ENCODE data around the gene MRGPRE. TPM values are rescaled to one million over a fixed set of nuclear protein-coding genes. Genes with fewer than 3 reads are reported as not detected.
"Not testable (repeated sequence)": the region's sequence is repeated elsewhere in the genome, so short reads cannot be mapped to it uniquely, and the experiment has no call there.

MRGPRE gene, protein sequence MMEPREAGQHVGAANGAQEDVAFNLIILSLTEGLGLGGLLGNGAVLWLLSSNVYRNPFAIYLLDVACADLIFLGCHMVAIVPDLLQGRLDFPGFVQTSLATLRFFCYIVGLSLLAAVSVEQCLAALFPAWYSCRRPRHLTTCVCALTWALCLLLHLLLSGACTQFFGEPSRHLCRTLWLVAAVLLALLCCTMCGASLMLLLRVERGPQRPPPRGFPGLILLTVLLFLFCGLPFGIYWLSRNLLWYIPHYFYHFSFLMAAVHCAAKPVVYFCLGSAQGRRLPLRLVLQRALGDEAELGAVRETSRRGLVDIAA
- not detected for total RNA-seq

DNA sequence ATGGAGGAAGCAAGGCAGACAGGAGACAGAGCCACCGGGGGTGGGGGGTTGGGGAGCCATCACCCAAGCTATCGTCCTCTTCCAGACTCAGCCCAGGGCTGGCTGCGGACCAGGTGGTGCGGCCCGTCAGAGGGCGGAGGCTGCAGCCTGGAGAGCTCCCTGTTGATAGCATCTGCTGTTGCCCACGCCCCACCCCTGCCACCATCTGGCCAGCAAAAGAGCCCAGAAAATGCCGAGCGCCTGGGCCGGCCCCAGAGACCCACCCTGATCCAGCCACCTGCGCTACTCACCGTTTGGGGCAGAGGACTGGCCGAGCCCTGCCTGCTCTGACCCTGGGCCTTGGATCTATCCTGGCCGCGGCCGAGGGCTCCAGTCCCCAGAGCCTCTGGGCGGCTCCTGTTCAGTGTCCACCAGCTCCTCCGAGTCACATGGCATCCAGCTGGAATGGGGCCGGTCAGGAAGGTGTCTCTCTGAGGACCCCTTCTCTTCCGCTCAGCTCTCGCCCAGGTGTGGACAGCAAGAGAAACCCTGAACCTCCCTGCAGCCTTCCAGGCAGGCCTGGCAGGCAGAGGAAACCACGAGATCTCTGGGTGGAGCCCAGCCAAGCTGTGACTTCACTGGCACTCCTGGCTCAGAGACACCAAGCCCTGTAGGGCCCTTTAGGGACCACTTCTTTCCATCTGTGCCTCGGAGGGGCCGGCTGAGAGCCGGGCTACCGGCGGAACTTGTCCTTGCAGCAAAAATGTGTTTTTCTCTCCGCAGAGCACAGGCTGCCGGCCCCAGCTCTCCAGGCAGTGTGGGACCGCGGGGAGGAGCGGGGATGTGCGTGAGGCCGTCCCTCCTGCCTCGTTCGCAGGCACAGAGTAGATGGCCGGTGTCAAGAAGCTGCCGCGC is at the start of gene MRGPRE:
MRGPRE (minus strand) TSS at position 567 of the 894 bp plus-strand sequence. CDS start 3,618 bp downstream, outside the sequence.
- Histone ChIP-seq H3K36me3 (no peaks in the 10 kb centered on the region), H3K4me3 (peak within 1 kb of the TSS in 1 of 2 donors; percentile 56), H3K27ac (no peak within 1 kb of the TSS), H3K27me3 (no peaks in the 10 kb centered on the region), H3K9me3 (no peaks in the 10 kb centered on the region), H3K4me1 (no peaks in the 10 kb centered on the region)
- intact Hi-C loops (cut with DNase I): no loop called here
- DNase-seq (ENCODE audit: low spot score in 2 of 2): peak in 1 of 2 donors; percentile 62
- TF ChIP-seq, protein P1, sequence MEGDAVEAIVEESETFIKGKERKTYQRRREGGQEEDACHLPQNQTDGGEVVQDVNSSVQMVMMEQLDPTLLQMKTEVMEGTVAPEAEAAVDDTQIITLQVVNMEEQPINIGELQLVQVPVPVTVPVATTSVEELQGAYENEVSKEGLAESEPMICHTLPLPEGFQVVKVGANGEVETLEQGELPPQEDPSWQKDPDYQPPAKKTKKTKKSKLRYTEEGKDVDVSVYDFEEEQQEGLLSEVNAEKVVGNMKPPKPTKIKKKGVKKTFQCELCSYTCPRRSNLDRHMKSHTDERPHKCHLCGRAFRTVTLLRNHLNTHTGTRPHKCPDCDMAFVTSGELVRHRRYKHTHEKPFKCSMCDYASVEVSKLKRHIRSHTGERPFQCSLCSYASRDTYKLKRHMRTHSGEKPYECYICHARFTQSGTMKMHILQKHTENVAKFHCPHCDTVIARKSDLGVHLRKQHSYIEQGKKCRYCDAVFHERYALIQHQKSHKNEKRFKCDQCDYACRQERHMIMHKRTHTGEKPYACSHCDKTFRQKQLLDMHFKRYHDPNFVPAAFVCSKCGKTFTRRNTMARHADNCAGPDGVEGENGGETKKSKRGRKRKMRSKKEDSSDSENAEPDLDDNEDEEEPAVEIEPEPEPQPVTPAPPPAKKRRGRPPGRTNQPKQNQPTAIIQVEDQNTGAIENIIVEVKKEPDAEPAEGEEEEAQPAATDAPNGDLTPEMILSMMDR (IDR thresholded peaks at IDR 0.05): no peak

DNA sequence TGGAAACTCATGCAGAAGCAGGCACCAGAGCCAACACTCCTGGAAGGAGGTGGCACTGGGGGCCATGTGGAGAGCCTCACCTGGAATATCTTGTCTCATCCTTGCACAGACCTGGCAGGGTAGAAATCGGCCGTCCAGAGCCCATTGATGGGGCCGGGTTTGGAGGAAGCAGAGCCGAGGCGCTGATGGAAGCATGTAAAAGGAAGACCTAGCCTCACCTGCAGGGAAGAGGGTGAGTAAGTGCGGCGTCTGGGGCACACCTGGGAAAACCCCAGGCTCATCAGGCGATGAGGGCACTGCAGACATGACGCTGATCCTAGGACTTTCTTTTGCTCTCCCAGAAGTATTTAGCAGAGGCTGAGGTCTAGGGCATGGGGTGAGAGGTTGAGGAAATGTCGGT is 48.9 kb upstream of the MRGPRE start:
- H3K4me3 ChIP-seq; H3K27me3 ChIP-seq; H3K4me1 ChIP-seq; H3K27ac ChIP-seq; H3K9me3 ChIP-seq; H3K36me3 ChIP-seq; intact Hi-C loops (cut with DNase I); DNase-seq (ENCODE audit: low spot score in 2 of 2): not testable (repeated sequence)

DNA sequence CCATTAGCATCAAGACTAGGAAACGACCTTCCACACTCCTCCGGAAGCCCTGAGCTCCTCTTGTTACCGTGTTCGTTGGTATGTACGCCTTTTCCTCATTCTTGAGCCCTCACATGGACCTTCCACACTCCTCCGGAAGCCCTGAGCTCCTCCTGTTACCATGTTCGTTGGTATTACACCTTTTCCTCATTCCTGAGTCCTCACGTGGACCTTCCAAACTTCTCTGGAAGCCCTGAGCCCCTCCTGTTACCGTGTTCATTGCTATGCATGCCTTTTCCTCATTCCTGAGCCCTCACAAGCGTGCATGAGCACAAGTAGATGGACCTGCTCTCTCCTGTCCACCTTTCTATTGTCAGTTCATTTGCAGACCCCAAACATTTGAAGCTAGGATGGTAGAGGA is 48.4 kb upstream of the MRGPRE start:
- H3K4me3 ChIP-seq; H3K27me3 ChIP-seq; H3K27ac ChIP-seq; H3K9me3 ChIP-seq; DNase-seq (ENCODE audit: low spot score in 2 of 2); intact Hi-C loops (cut with DNase I); H3K36me3 ChIP-seq; H3K4me1 ChIP-seq: not testable (repeated sequence)

DNA sequence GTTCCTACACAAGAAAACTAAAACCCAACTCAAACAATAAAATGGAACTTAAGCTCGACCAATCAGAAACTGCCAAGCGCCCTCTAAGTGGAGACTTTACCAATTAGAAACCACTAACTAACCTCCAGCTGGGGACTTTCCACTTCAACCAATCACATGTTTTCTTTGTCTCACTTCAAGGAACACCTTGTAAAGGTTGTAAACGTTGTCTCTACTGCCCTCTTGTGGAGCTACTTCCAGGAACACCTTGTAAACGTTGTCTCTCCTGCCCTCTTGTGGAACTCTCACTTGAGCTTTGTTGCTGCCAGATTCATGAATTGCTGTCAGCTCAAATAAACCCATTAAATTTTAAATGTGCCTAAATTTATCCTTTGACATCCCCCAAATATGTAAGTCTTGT is 46.7 kb upstream of the MRGPRE start:
- H3K27me3 ChIP-seq; H3K9me3 ChIP-seq; intact Hi-C loops (cut with DNase I); DNase-seq (ENCODE audit: low spot score in 2 of 2); H3K36me3 ChIP-seq; H3K4me3 ChIP-seq; H3K4me1 ChIP-seq; H3K27ac ChIP-seq: not testable (repeated sequence)

DNA sequence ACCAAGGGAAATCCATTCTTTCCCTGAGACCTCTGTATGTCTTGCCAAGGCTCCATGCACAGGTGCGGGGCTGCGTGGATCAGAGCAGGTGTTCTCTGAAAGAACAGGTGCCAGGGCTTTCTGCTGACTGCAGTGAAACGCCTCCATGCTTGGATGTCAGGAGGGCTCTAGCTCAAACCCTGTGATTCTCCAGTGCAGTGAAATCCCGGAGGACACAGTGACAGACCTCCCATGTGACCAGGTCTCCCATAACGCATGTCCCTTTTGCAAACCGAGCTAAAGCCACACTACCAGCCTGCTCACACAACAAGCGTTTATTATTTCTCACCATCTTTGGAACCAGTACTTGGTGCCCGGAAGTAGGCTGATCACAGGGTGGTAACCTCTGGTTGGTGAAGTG is 41.4 kb upstream of the MRGPRE start:
- H3K27me3 ChIP-seq; intact Hi-C loops (cut with DNase I); H3K4me3 ChIP-seq; H3K36me3 ChIP-seq; H3K27ac ChIP-seq; H3K9me3 ChIP-seq; H3K4me1 ChIP-seq; DNase-seq (ENCODE audit: low spot score in 2 of 2): not testable (repeated sequence)

DNA sequence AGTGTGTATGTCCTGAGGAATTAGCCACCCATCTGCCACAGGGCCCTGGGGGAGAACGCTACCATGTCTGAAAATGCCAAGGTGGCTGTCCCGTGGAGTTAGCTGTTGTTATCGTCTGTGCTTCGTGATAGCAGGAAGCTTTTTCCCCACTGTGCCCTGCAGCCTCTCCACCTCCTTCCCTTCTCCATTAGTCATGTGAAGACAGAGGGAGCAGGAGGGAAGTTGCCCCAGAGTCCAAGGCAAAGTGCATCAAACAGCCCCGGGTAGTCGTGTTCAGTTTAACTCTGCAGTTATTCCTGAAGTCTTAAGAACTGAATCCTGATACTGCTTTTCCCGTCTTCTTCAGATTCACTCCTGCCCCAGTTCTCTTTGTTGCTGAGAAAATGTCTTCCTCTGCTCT is 30.3 kb upstream of the MRGPRE start:
- H3K9me3 ChIP-seq; intact Hi-C loops (cut with DNase I); H3K27ac ChIP-seq; H3K27me3 ChIP-seq; DNase-seq (ENCODE audit: low spot score in 2 of 2); H3K4me1 ChIP-seq; H3K4me3 ChIP-seq; H3K36me3 ChIP-seq: not testable (repeated sequence)

DNA sequence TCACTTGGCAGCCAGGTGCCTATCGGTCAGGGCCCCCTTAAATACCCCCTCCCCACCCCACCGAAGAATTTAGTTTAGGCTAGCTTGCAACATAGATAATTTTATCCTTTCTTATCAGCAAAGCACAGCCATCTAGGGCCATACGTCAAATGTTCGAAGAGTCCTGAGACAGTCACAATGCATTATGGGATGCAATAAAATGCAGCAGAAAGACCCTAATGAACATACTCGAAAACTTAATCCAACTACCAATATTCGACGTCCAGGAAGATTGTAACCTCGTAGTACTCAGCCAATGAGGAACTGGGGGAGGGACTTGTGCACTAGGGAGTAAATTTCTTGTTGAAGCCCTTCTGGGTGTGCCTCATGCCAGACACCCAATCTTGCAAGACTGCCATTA is 29.6 kb upstream of the MRGPRE start:
- H3K27ac ChIP-seq; H3K36me3 ChIP-seq; H3K9me3 ChIP-seq; DNase-seq (ENCODE audit: low spot score in 2 of 2); intact Hi-C loops (cut with DNase I); H3K4me3 ChIP-seq; H3K4me1 ChIP-seq; H3K27me3 ChIP-seq: not testable (repeated sequence)

DNA sequence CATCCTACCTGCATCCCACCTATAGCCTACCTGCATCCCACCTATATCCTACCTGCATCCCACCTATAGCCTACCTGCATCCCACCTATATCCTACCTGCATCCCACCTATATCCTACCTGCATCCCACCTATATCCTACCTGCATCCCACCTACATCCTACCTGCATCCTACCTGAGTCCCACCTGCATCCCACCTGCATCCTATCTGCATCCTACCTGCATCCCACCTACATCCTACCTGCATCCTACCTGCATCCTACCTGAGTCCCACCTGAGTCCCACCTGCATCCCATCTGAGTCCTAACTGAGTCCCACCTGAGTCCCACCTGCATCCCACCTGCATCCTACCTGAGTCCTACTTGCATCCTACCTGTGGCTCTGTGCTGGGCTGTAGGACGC is 25.3 kb upstream of the MRGPRE start:
- H3K4me3 ChIP-seq; H3K4me1 ChIP-seq; H3K27me3 ChIP-seq; intact Hi-C loops (cut with DNase I); DNase-seq (ENCODE audit: low spot score in 2 of 2); H3K9me3 ChIP-seq; H3K27ac ChIP-seq; H3K36me3 ChIP-seq: not testable (repeated sequence)

DNA sequence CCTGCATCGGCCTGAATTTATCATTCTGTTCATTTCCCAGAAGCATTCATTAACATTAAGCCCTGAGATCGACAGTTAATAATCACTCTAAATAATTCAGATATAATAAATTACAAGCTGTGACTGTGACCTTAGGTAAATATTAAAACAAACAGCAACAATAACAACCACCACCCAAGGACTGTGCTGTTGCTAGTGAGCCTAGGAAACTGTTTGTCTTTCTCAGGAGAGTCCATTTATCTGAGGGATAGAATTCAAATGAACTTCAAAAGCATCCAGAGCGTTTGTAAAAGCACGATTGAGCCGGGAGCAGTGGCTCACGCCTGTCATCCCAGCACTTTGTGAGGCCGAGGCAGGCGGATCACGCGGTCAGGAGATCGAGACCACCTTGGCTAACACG is 23.0 kb upstream of the MRGPRE start:
- DNase-seq (ENCODE audit: low spot score in 2 of 2); H3K36me3 ChIP-seq; H3K4me3 ChIP-seq; H3K4me1 ChIP-seq; H3K27me3 ChIP-seq; H3K9me3 ChIP-seq; intact Hi-C loops (cut with DNase I); H3K27ac ChIP-seq: not testable (repeated sequence)

DNA sequence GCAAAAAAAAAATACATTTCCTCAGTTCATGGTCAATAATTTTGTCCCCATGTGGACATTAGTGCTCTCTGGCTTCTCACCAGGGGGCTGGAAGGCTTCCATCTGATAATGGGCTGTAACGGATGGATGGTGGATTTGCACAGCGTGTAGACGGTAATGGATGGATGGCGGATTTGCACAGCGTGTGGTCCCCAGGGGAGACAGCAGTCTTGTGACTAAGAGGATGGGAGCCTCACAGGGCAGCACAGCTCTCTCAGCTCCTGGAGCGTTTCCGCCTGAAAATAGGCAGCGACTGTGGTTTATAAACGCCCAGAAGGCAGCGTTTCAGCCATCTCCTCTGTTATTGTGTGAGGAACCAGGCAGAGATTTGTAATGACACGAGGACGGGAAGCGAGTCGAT is 22.6 kb upstream of the MRGPRE start:
- DNase-seq (ENCODE audit: low spot score in 2 of 2); H3K4me1 ChIP-seq; H3K27ac ChIP-seq; H3K4me3 ChIP-seq; H3K27me3 ChIP-seq; intact Hi-C loops (cut with DNase I); H3K36me3 ChIP-seq; H3K9me3 ChIP-seq: not testable (repeated sequence)
